K562 (cell line): ENCODE results near the gene CYP24A1. TPM values are rescaled to one million over a fixed set of nuclear protein-coding genes. Genes with fewer than 3 reads are reported as not detected.
A peak's percentile ranks its signal among the peaks of the same experiment; 100 is the strongest.

Experiments used
- ATAC-seq: fragments of 200-7000 bp; cut with Tn5 transposase; 3 replicates; pipeline ENCODE4 v1.9.1; 2020; ENCODE audit warnings: moderate library complexity
- BruUV-seq: library from RNA; stranded (reverse); fragments of 400-500 nt; replicated peaks from 2 replicates; lab custom pipeline; 2021; lab: Mats Ljungman, UMichigan
- CTCF ChIA-PET: fragments of 300-600 bp; formaldehyde crosslinking; extraction: SDS; loops from one replicate; lab custom pipeline; 2021; ENCODE audit warnings: low intra/inter-chr PET ratio; lab: Yijun Ruan, JAX
- POLR2A ChIA-PET: fragments of 300-600, 350-650 bp; sonication (Branson Sonifier 250); formaldehyde crosslinking; extraction: SDS; loops from one replicate; lab custom pipeline; 2021; ENCODE audit warnings: antibody characterized with exemption, inconsistent platforms; lab: Yijun Ruan, JAX
- DNase-seq, 4 experiments: peaks; one replicate each; pipeline versions ENCODE4 v3.0.0 to v3.0.0-alpha.2; 2011 to 2018; ENCODE audit warnings: low spot score in 3 of 4, mixed read lengths in 3 of 4; ENCODE audit errors: extremely low read depth in 1 of 4
- FAIRE-seq: peaks from 2 replicates; lab custom pipeline; 2011; peaks lifted over from hg19 to GRCh38; lab: Jason Lieb, UNC
- H2AFZ ChIP-seq: 2 replicates; pipeline ENCODE4 v1.6.0; 2011; ENCODE audit warnings: low read depth, low read length, control low read depth, inconsistent platforms
- H3K27ac ChIP-seq: fragments of 200-600 bp; 3 replicates; pipeline ENCODE4 v1.8.0; 2011; ENCODE audit warnings: low read depth, mild to moderate bottlenecking, control low read depth, inconsistent platforms, low read length, moderate library complexity, mixed read lengths; ENCODE audit errors: extremely low read depth
- H3K27me3 ChIP-seq, 2 experiments: fragments of 300-600 bp in 1 of 2; 2 replicates in 1 of 2; 3 replicates in 1 of 2; pipeline versions ENCODE4 v1.6.0 to v1.8.0; 2011; ENCODE audit warnings: inconsistent platforms in 2 of 2, low read length in 2 of 2, mild to moderate bottlenecking in 1 of 2, mixed read lengths in 1 of 2, moderate library complexity in 1 of 2; ENCODE audit not compliant: control insufficient read depth in 2 of 2, insufficient read depth in 2 of 2
- H3K36me3 ChIP-seq: fragments of 300-600 bp; 3 replicates; pipeline ENCODE4 v1.8.0; 2011; ENCODE audit warnings: mild to moderate bottlenecking, low read length, inconsistent platforms; ENCODE audit not compliant: control insufficient read depth, insufficient read depth
- H3K4me1 ChIP-seq, 2 experiments: fragments of 200-600 bp in 1 of 2; replicated peaks in 1 of 2; 2 replicates in 1 of 2; 3 replicates in 1 of 2; pipeline versions ENCODE4 v1.5.1 to v1.8.0; 2011; ENCODE audit warnings: inconsistent platforms in 2 of 2, low read length in 2 of 2, mild to moderate bottlenecking in 1 of 2, mixed read lengths in 1 of 2, moderate library complexity in 1 of 2; ENCODE audit not compliant: control insufficient read depth in 2 of 2, insufficient read depth in 2 of 2
- H3K4me2 ChIP-seq: 2 replicates; pipeline ENCODE4 v1.6.1; 2011; ENCODE audit warnings: low read length, control low read depth, inconsistent platforms, mixed read lengths; ENCODE audit not compliant: insufficient read depth
- H3K4me3 ChIP-seq: fragments of 200-600 bp; sonication (generic), shearing (Covaris generic); 2 replicates; pipeline ENCODE4 v1.5.1; 2016; ENCODE audit warnings: control low read depth, inconsistent platforms
- H3K79me2 ChIP-seq: fragments of 200-600 bp; 3 replicates; pipeline ENCODE4 v1.8.0; 2011; ENCODE audit warnings: low read length, inconsistent platforms; ENCODE audit not compliant: control insufficient read depth, insufficient read depth
- H3K9ac ChIP-seq, 2 experiments: 2 replicates each; pipeline versions ENCODE4 v1.6.0 to v1.6.1; 2011; ENCODE audit warnings: low read depth in 2 of 2, low read length in 2 of 2, control low read depth in 1 of 2, inconsistent platforms in 1 of 2, mild to moderate bottlenecking in 1 of 2, mixed read lengths in 1 of 2; ENCODE audit not compliant: insufficient read depth in 1 of 2
- H3K9me1 ChIP-seq: one replicate; pipeline ENCODE4 v1.6.0; 2011; ENCODE audit warnings: inconsistent platforms, mild to moderate bottlenecking, low read length, moderate library complexity; ENCODE audit not compliant: control insufficient read depth, insufficient read depth
- H3K9me3 ChIP-seq: replicated peaks from 2 replicates; pipeline ENCODE4 v1.5.1; 2011; ENCODE audit warnings: low read depth, low read length, inconsistent platforms; ENCODE audit not compliant: control insufficient read depth, insufficient read depth
- H4K20me1 ChIP-seq: replicated peaks from 2 replicates; pipeline ENCODE4 v1.6.1; 2011; ENCODE audit warnings: low read length, inconsistent platforms, mixed read lengths; ENCODE audit not compliant: control insufficient read depth, insufficient read depth
- SMC3 ChIP-seq: conservative IDR thresholded peaks from 2 replicates; pipeline ENCODE4 v1.6.1; 2011; ENCODE audit warnings: low read depth, low read length, improper control_type of control experiment; ENCODE audit not compliant: insufficient read depth
- ZBTB11 ChIP-seq, 3 experiments: fragments of 200-800 bp in 1 of 3; fragments of 250-450 bp in 1 of 3; fragments of 450-650 bp in 1 of 3; sonication (Bioruptor Pico) in 1 of 3; sonication (Bioruptor generic) in 1 of 3; formaldehyde crosslinking in 1 of 3; IDR thresholded peaks; 2 replicates each; pipeline versions ENCODE4 v1.6.1 to v1.8.0; 2016 to 2022; ENCODE audit warnings: mild to moderate bottlenecking in 2 of 3, missing genetic modification characterization in 2 of 3, missing compliant biosample characterization in 1 of 3, moderate library complexity in 1 of 3
- WGBS: fragments of 100-300 bp; shearing (Covaris generic); methylation state at CpG from one replicate; pipeline ENCODE4 v1.1.6; 2016; ENCODE audit warnings: low coverage, mixed read lengths; ENCODE audit not compliant: insufficient coverage; ENCODE audit errors: missing lambda C conversion rate; 5-methylcytosine and 5-hydroxymethylcytosine counted together
- in situ Hi-C: fragments of 300-500 bp; cut with MboI; formaldehyde crosslinking; loops from 4 replicates; pipeline ENCODE4 v1.15.0; 2018; ENCODE audit warnings: inconsistent platforms, mixed read lengths
- intact Hi-C: fragments of 100-400 bp; cut with micrococcal nuclease; formaldehyde crosslinking; loops from 2 replicates; pipeline ENCODE4 v1.14.2; 2022
- polyA plus RNA-seq, 8 experiments: library from polyadenylated mRNA; depleted of rRNA in 4 of 8; stranded (reverse) in 5 of 8; unstranded in 3 of 8; fragments of >200 nt; fragmentation: Nextera tagmentation in 2 of 8; fragmentation: Illumina TruSeq in 1 of 8; extraction: Ambion mirVana in 2 of 8; extraction: Trizol in 1 of 8; gene quantifications; 2 replicates each; pipeline versions ENCODE4 v1.2.1 to v1.2.3, GENCODE V29; 2011 to 2014; ENCODE audit warnings: inconsistent platforms in 1 of 8, missing spikeins in 1 of 8
- total RNA-seq, 7 experiments: library from RNA; depleted of rRNA in 6 of 7; stranded (reverse); fragments of >200 nt in 6 of 7; fragmentation: Illumina TruSeq in 2 of 7; extraction: Trizol in 2 of 7; gene quantifications; 2 replicates each; pipeline versions ENCODE4 v1.2.1 to v1.2.3, GENCODE V29; 2011 to 2021; ENCODE audit warnings: low replicate concordance in 1 of 7
- TF ChIP-seq, protein P1 (sequence below), 2 experiments: fragments of 450-650 bp in 1 of 2; sonication (generic) in 1 of 2; formaldehyde crosslinking in 1 of 2; IDR thresholded peaks; 2 replicates each; pipeline versions ENCODE4 v1.7.1 to v1.9.0; 2016 to 2022; ENCODE audit warnings: inconsistent platforms in 1 of 2, mild to moderate bottlenecking in 1 of 2, missing genetic modification reagents in 1 of 2

Gene CYP24A1
- total and polyA plus RNA-seq, 9 of the 15 experiments (the other 6 are each of a cell fraction or from before 2014, with no cell fraction given) = 0.04 TPM; not detected in 8

DNA sequence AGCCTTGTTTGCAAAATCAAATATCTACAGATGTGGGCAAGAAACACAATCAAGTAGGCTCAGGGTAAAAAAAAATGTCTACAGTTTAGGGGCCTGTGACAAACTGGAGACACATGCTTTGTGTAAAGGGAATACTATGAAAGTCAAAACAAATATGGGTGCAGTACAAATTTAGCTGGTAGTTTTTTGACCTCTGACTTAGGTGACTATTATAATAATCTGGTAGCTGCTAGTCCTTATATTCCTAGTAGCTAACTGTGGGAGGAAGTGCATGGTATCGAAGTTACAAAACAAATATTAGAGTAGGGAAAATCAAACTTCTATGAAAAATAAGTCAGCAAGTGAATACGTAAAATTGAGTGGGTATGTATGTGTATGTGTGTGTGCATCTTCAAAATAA lies 35.4 kb downstream of the CYP24A1 start:
- no TSS peak for BruUV-seq
- H3K4me2 ChIP-seq = no peak overlapping the region
- intact Hi-C loops (no loop called here), in situ Hi-C loops (no loop called here)
- no peak overlapping the region for H2AFZ ChIP-seq
- H3K4me3 ChIP-seq = no peak overlapping the region
- TF ChIP-seq, protein P1, sequence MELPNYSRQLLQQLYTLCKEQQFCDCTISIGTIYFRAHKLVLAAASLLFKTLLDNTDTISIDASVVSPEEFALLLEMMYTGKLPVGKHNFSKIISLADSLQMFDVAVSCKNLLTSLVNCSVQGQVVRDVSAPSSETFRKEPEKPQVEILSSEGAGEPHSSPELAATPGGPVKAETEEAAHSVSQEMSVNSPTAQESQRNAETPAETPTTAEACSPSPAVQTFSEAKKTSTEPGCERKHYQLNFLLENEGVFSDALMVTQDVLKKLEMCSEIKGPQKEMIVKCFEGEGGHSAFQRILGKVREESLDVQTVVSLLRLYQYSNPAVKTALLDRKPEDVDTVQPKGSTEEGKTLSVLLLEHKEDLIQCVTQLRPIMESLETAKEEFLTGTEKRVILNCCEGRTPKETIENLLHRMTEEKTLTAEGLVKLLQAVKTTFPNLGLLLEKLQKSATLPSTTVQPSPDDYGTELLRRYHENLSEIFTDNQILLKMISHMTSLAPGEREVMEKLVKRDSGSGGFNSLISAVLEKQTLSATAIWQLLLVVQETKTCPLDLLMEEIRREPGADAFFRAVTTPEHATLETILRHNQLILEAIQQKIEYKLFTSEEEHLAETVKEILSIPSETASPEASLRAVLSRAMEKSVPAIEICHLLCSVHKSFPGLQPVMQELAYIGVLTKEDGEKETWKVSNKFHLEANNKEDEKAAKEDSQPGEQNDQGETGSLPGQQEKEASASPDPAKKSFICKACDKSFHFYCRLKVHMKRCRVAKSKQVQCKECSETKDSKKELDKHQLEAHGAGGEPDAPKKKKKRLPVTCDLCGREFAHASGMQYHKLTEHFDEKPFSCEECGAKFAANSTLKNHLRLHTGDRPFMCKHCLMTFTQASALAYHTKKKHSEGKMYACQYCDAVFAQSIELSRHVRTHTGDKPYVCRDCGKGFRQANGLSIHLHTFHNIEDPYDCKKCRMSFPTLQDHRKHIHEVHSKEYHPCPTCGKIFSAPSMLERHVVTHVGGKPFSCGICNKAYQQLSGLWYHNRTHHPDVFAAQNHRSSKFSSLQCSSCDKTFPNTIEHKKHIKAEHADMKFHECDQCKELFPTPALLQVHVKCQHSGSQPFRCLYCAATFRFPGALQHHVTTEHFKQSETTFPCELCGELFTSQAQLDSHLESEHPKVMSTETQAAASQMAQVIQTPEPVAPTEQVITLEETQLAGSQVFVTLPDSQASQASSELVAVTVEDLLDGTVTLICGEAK (IDR thresholded peaks at IDR 0.05) = no peak
- TF ChIP-seq, protein P1 (CRISPR knock-in tag; IDR thresholded peaks at IDR 0.05) = no peak
- TF ChIP-seq SMC3 (no peak), ZBTB11 (CRISPR knock-in tag; IDR thresholded peaks at IDR 0.05) (peak in 1 of 3 experiments; percentile 67; a peak in 2 of 6 replicates)
- WGBS = 0% methylated on average over 2 of the region's 2 CpGs
- CTCF ChIA-PET = no interaction called here
- no peak for FAIRE-seq
- DNase-seq = no peak
- no peaks in the 10 kb centered on the region for H4K20me1 ChIP-seq
- H3K9me1 ChIP-seq = no peaks in the 10 kb centered on the region
- POLR2A ChIA-PET = interaction anchor here (0.9 kb wide), 1 partner anchor 10 kb away, joined by 3 read pairs; no protein-coding TSS in a partner anchor
- peaks cover 0 to 16% of the 10 kb centered on the region in 2 experiments; a peak in 4 of 5 replicates for H3K27me3 ChIP-seq
- H3K9ac ChIP-seq = no peak overlapping the region
- H3K79me2 ChIP-seq = no peaks in the 10 kb centered on the region
- ATAC-seq = no peak
- H3K27ac ChIP-seq = no peak overlapping the region
- no peaks in the 10 kb centered on the region for H3K4me1 ChIP-seq
- no peaks in the 10 kb centered on the region for H3K36me3 ChIP-seq
- no peaks in the 10 kb centered on the region for H3K9me3 ChIP-seq
